ENCODE results near the gene TMCC1.

Gene TMCC1

GRCh38 chr3:129632056-129632455 lies 261.5 kb downstream of the TMCC1 start:
- ChIA-PET CTCF (interaction anchor here (1.0 to 1.6 kb wide), 2 partner anchors 14 to 197 kb away, joined by 3 read pairs; no protein-coding TSS in a partner anchor), POLR2A (no interaction called here)

GRCh38 chr3:129629011-129629410 lies 264.5 kb downstream of the TMCC1 start:
- POLR2A ChIA-PET, result no interaction called here

More at GRCh38 chr3:129632056-129632455, 261.5 kb downstream of the TMCC1 start:
- TF ChIP-seq, protein P1, sequence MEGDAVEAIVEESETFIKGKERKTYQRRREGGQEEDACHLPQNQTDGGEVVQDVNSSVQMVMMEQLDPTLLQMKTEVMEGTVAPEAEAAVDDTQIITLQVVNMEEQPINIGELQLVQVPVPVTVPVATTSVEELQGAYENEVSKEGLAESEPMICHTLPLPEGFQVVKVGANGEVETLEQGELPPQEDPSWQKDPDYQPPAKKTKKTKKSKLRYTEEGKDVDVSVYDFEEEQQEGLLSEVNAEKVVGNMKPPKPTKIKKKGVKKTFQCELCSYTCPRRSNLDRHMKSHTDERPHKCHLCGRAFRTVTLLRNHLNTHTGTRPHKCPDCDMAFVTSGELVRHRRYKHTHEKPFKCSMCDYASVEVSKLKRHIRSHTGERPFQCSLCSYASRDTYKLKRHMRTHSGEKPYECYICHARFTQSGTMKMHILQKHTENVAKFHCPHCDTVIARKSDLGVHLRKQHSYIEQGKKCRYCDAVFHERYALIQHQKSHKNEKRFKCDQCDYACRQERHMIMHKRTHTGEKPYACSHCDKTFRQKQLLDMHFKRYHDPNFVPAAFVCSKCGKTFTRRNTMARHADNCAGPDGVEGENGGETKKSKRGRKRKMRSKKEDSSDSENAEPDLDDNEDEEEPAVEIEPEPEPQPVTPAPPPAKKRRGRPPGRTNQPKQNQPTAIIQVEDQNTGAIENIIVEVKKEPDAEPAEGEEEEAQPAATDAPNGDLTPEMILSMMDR (IDR thresholded peaks at IDR 0.05; ENCODE audit: control extremely low read depth, extremely low read depth, low read depth, missing control alignments), result no peak
- DNase-seq (ENCODE audit: extremely low spot score), result no peak

GRCh38 chr3:129628169-129628522 lies 265.4 kb downstream of the TMCC1 start:
- DNase-seq (ENCODE audit: extremely low spot score), result no peak
- ChIA-PET CTCF (interaction anchor here (0.8 to 2.6 kb wide), 25 partner anchors 10 to 478 kb away, joined by 3 to 18 read pairs (median 4); no protein-coding TSS in a partner anchor), POLR2A (no interaction called here)
- TF ChIP-seq, protein P1 (IDR thresholded peaks at IDR 0.05; ENCODE audit: control extremely low read depth, extremely low read depth, low read depth, missing control alignments), result no peak

More at GRCh38 chr3:129629011-129629410, 264.5 kb downstream of the TMCC1 start:
- DNase-seq (ENCODE audit: extremely low spot score), result no peak
- CTCF ChIA-PET, result interaction anchor here (0.9 to 2.6 kb wide), 10 partner anchors 9 to 322 kb away, joined by 3 to 18 read pairs (median 4); no protein-coding TSS in a partner anchor
- TF ChIP-seq, protein P1 (IDR thresholded peaks at IDR 0.05; ENCODE audit: control extremely low read depth, extremely low read depth, low read depth, missing control alignments), result no peak

GRCh38 chr3:129627350-129628168 lies 266.0 kb downstream of the TMCC1 start:
- CTCF ChIA-PET, result interaction anchor here (0.6 to 2.6 kb wide), 27 partner anchors 11 to 479 kb away, joined by 3 to 18 read pairs (median 4); no protein-coding TSS in a partner anchor
- POLR2A ChIA-PET, result no interaction called here

GRCh38 chr3:129626744-129627349 lies 266.7 kb downstream of the TMCC1 start:
- CTCF ChIA-PET, result interaction anchor here (0.8 to 2.6 kb wide), 9 partner anchors 10 to 479 kb away, joined by 4 to 18 read pairs (median 8); no protein-coding TSS in a partner anchor
- POLR2A ChIA-PET, result interaction anchor here (0.6 kb wide), 2 partner anchors 508 to 552 kb away, joined by 3 read pairs; no protein-coding TSS in a partner anchor
- peak; percentile 97 for DNase-seq (ENCODE audit: extremely low spot score)
- TF ChIP-seq, protein P1 (IDR thresholded peaks at IDR 0.05; ENCODE audit: control extremely low read depth, extremely low read depth, low read depth, missing control alignments), result peak; percentile 10

More at GRCh38 chr3:129627350-129628168, 266.0 kb downstream of the TMCC1 start:
- TF ChIP-seq, protein P1 (IDR thresholded peaks at IDR 0.05; ENCODE audit: control extremely low read depth, extremely low read depth, low read depth, missing control alignments), result peak; percentile 90
- DNase-seq (ENCODE audit: extremely low spot score), result peak; percentile 85
